Mesenteric fat pad (tissue), 1 donor: ENCODE results near the gene CLK2. TPM values are rescaled to one million over a fixed set of nuclear protein-coding genes. Genes with fewer than 3 reads are reported as not detected.
"Not testable (repeated sequence)": the region's sequence is repeated elsewhere in the genome, so short reads cannot be mapped to it uniquely, and the experiment has no call there.

Experiments used
- DNase-seq: peaks from one replicate; pipeline ENCODE4 v3.0.0-alpha.2; 2020; ENCODE audit warnings: low spot score
- total RNA-seq: library from RNA; stranded (reverse); fragmentation: NEBNext Ultra II Directional; extraction: Animal tissue kit (Norgen Biotek cat#: 25700); gene quantifications from one replicate; pipeline ENCODE4 v1.2.1, GENCODE V29; 2021
- donor health status: DM: yes; HTN: yes; CAD: no.

CLK2 gene
- total RNA-seq, 1 donor from 2014 or later, result 34.7 TPM

- not testable (repeated sequence) for DNase-seq
Measured at GRCh38 chr1:155214702-155215101, 58.6 kb downstream of the CLK2 start.

Other genes starting within 250 kb of the CLK2 start
- gene DCST2, start 239.7 kb downstream of the CLK2 start, total RNA-seq, result 0.87 TPM
- gene DCST1, start 239.7 kb downstream of the CLK2 start, total RNA-seq, result not detected
- gene ADAM15, start 222.2 kb downstream of the CLK2 start, total RNA-seq, result 176 TPM
- 3.1 TPM for gene EFNA4, start 209.8 kb downstream of the CLK2 start, total RNA-seq
- gene EFNA3, start 194.7 kb downstream of the CLK2 start, total RNA-seq, result 0.58 TPM
- gene EFNA1, start 145.6 kb downstream of the CLK2 start, total RNA-seq, result 17.8 TPM
- 30.2 TPM for gene SLC50A1, start 137.7 kb downstream of the CLK2 start, total RNA-seq
- 76.2 TPM for gene DPM3, start 133.0 kb downstream of the CLK2 start, total RNA-seq
- 155 TPM for gene KRTCAP2, start 100.2 kb downstream of the CLK2 start, total RNA-seq
- gene TRIM46, start 99.7 kb downstream of the CLK2 start, total RNA-seq, result 0.22 TPM
- 17.9 TPM for gene THBS3, start 65.6 kb downstream of the CLK2 start, total RNA-seq
- 40.0 TPM for gene MTX1, start 64.8 kb downstream of the CLK2 start, total RNA-seq
- 25.2 TPM for gene ENTREP3, start 18.0 kb downstream of the CLK2 start, total RNA-seq
- gene SCAMP3, start 11.1 kb downstream of the CLK2 start, total RNA-seq, result 69.7 TPM
- gene HCN3, start 4.0 kb upstream of the CLK2 start, total RNA-seq, result 3.3 TPM
- not detected for gene PKLR, start 27.9 kb upstream of the CLK2 start, total RNA-seq
- gene FDPS, start 35.4 kb upstream of the CLK2 start, total RNA-seq, result 91.7 TPM
- gene RUSC1, start 47.4 kb upstream of the CLK2 start, total RNA-seq, result 20.8 TPM